Activated CD4-positive, alpha-beta T cell treated with anti-CD3 and anti-CD28 coated beads for 1 hour (primary cell): ENCODE measurements around the gene CACTIN.
"Not testable (repeated sequence)": the region's sequence is repeated elsewhere in the genome, so short reads cannot be mapped to it uniquely, and the experiment has no call there.

Experiments used
- DNase-seq: peaks from one replicate; pipeline ENCODE4 v3.0.0-alpha.2; 2020

The CACTIN gene

GRCh38 chr19:3585301-3586126 lies 41.1 kb downstream of the CACTIN start, which contains the start of gene GIPC3:
Gene GIPC3 (plus strand): TSS chr19:3585478. CDS start chr19:3585598, 120 bp downstream.
- no peak for DNase-seq

- DNase-seq = not testable (repeated sequence)
These were observed 42.4 kb downstream of the CACTIN start for GRCh38 chr19:3584036-3584802.

- not testable (repeated sequence) for DNase-seq
These were observed 44.8 kb downstream of the CACTIN start for GRCh38 chr19:3581792-3582191.

GRCh38 chr19:3580156-3580934 lies 46.2 kb downstream of the CACTIN start:
- no peak for DNase-seq

- no peak for DNase-seq
These were observed 48.2 kb downstream of the CACTIN start for GRCh38 chr19:3578390-3578789.

GRCh38 chr19:3577723-3578344 lies 48.8 kb downstream of the CACTIN start:
- no peak for DNase-seq

- no peak for DNase-seq
These were observed 49.7 kb downstream of the CACTIN start for GRCh38 chr19:3576696-3577443.

- no peak for DNase-seq
These were observed 50.5 kb downstream of the CACTIN start for GRCh38 chr19:3575949-3576673.

- no peak for DNase-seq
These were observed 51.3 kb downstream of the CACTIN start for GRCh38 chr19:3575260-3575741.

GRCh38 chr19:3573858-3574637 lies 52.5 kb downstream of the CACTIN start:
- DNase-seq = peak; percentile 64

- DNase-seq = no peak
These were observed 53.3 kb downstream of the CACTIN start for GRCh38 chr19:3573162-3573857.

GRCh38 chr19:3572855-3573161 lies 53.8 kb downstream of the CACTIN start, which contains the start of gene HMG20B:
Gene HMG20B (plus strand): TSS chr19:3572944. CDS start chr19:3573310, 366 bp downstream.
- DNase-seq = no peak

- DNase-seq = peak; percentile 99
These were observed 54.3 kb downstream of the CACTIN start for GRCh38 chr19:3572132-3572854.

GRCh38 chr19:3570606-3571011 lies 56.0 kb downstream of the CACTIN start:
- no peak for DNase-seq

GRCh38 chr19:3570042-3570441 lies 56.5 kb downstream of the CACTIN start:
- not testable (repeated sequence) for DNase-seq

- DNase-seq = no peak
These were observed 61.5 kb downstream of the CACTIN start for GRCh38 chr19:3565139-3565538.

GRCh38 chr19:3563709-3564524 lies 62.7 kb downstream of the CACTIN start:
- DNase-seq = no peak
